Esophagus squamous epithelium (tissue), 5 donors: ENCODE data around the gene TMEM179B. TPM values are rescaled to one million over a fixed set of nuclear protein-coding genes. Genes with fewer than 3 reads are reported as not detected.
A peak's percentile ranks its signal among the peaks of the same experiment; 100 is the strongest.
"Not testable (repeated sequence)": the region's sequence is repeated elsewhere in the genome, so short reads cannot be mapped to it uniquely, and the experiment has no call there.

Experiments used
- DNase-seq: peaks from one replicate; lab custom pipeline; 2025; lab: John Stamatoyannopoulos, UW
- H3K27ac ChIP-seq, 4 donors: fragments of 200-600 bp; sonication (generic); one replicate each; pipeline ENCODE4 v1.5.1; 2016 to 2019; ENCODE audit warnings: mild to moderate bottlenecking in 1 of 4
- H3K27me3 ChIP-seq, 4 donors: fragments of 200-600 bp; sonication (generic); 1 replicate in 3 of 4; 2 replicates in 1 of 4; pipeline versions ENCODE4 v1.5.1 to v1.6.0; 2017 to 2021; ENCODE audit warnings: antibody characterized with exemption in 1 of 4
- H3K36me3 ChIP-seq, 3 donors: fragments of 200-600 bp; sonication (generic); one replicate each; pipeline ENCODE4 v1.5.1; 2016 to 2019
- H3K4me1 ChIP-seq, 3 donors: fragments of 200-600 bp; sonication (generic); one replicate each; pipeline ENCODE4 v1.5.1; 2017 to 2019
- H3K4me3 ChIP-seq, 4 donors: fragments of 200-600 bp; sonication (generic); 1 replicate in 3 of 4; 2 replicates in 1 of 4; pipeline ENCODE4 v1.5.1; 2016 to 2019; ENCODE audit warnings: mild to moderate bottlenecking in 2 of 4, moderate library complexity in 1 of 4
- H3K9me3 ChIP-seq, 3 donors: fragments of 200-600 bp; sonication (generic); one replicate each; pipeline ENCODE4 v1.5.1; 2016 to 2019
- POLR2A ChIP-seq, 4 donors: fragments of 450-650 bp; IDR thresholded peaks; one replicate each; pipeline ENCODE4 v1.6.1; 2017; ENCODE audit warnings: antibody characterized with exemption in 4 of 4, mild to moderate bottlenecking in 4 of 4, moderate library complexity in 3 of 4
- WGBS, 2 donors: methylation state at CpG; one replicate each; pipeline ENCODE4 v1.1.5; 2018; 5-methylcytosine and 5-hydroxymethylcytosine counted together
- intact Hi-C: fragments of 100-400 bp; cut with DNase I; formaldehyde crosslinking; loops from one replicate; pipeline ENCODE4 v1.15.0; 2022
- total RNA-seq, 4 donors: library from RNA; depleted of rRNA; stranded (reverse); fragments of >200 nt; gene quantifications; one replicate each; pipeline ENCODE4 v1.1.0, GENCODE V29; 2016
- TF ChIP-seq, protein P1 (sequence below), 6 experiments: fragments of 450-650 bp in 4 of 6; fragments of 200-600 bp in 2 of 6; sonication (generic) in 2 of 6; IDR thresholded peaks; one replicate each; pipeline ENCODE4 v1.5.1; 2016 to 2019; ENCODE audit warnings: antibody characterized with exemption in 6 of 6, mild to moderate bottlenecking in 4 of 6, moderate library complexity in 4 of 6
- donor health status: DM: yes; HTN: yes; CAD: no.

TMEM179B gene
- total RNA-seq, 4 donors from 2014 or later: 35.6 to 60.1 (median 43.3) TPM

DNA sequence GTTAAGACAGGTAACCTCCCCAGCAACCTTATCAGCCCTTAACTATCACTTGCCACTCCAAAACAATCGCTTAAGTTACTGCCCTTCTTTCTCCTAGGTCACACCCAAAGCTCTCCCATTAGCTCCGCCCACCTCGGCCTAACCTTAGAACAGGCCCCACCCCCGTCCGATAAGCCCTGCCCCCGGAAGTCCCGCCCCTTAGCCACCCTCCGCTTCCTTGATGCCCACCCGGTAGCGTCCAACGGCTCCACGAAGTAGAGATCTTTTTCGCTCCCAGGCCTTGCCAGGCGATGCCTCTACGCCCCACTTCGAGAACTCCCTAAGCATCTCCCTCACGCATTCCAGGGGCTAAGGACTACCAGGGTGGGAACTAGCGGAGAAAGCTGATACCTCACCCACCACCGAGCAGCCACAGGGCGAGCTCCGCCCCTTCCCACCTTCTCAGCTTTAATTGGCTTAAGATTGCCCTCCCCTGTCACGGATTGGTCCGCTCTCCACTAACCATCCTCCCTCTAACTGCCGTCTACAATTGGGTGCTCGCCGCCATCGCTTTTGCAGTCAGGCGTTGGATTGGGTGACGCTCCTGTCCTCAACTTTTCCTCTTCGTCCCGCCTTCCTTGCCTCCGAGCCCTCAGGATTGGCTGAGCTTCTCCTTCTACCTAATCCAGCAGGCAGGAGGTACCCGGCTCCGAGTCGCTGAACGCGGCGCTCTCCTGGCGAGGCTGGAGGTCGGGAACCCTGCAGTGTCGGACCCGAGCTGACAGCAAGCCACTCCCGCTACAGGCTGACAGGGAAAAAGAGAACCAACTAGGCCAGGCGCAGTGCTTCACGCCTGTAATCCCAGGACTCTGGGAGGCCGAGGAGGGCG is 33.2 kb upstream of the TMEM179B start, which contains the start of gene ZBTB3:
ZBTB3 (minus strand) TSS at position 425 of the 868 bp plus-strand sequence. CDS start 496 bp downstream, outside the sequence.
- peaks cover 18 to 53% (median 19%) of the 10 kb centered on the region in 3 donors for H3K4me1 ChIP-seq
- DNase-seq: peak; percentile 85
- H3K36me3 ChIP-seq: peaks cover 5 to 29% (median 6%) of the 10 kb centered on the region in 3 donors
- peak within 1 kb of the TSS; percentile 58 to 91 (median 68) for H3K4me3 ChIP-seq
- TF ChIP-seq, protein P1, sequence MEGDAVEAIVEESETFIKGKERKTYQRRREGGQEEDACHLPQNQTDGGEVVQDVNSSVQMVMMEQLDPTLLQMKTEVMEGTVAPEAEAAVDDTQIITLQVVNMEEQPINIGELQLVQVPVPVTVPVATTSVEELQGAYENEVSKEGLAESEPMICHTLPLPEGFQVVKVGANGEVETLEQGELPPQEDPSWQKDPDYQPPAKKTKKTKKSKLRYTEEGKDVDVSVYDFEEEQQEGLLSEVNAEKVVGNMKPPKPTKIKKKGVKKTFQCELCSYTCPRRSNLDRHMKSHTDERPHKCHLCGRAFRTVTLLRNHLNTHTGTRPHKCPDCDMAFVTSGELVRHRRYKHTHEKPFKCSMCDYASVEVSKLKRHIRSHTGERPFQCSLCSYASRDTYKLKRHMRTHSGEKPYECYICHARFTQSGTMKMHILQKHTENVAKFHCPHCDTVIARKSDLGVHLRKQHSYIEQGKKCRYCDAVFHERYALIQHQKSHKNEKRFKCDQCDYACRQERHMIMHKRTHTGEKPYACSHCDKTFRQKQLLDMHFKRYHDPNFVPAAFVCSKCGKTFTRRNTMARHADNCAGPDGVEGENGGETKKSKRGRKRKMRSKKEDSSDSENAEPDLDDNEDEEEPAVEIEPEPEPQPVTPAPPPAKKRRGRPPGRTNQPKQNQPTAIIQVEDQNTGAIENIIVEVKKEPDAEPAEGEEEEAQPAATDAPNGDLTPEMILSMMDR (IDR thresholded peaks at IDR 0.05): peak in 4 of 6 experiments; percentile 10 to 42 (median 30)
- peak in 2 of 4 donors; percentile 53 to 80 for TF ChIP-seq POLR2A (IDR thresholded peaks at IDR 0.05)
- intact Hi-C loops: no loop called here
- H3K9me3 ChIP-seq: no peaks in the 10 kb centered on the region
- H3K27me3 ChIP-seq: no peaks in the 10 kb centered on the region
- peak within 1 kb of the TSS; percentile 88 to 97 (median 94) for H3K27ac ChIP-seq
- 0 to 1% methylated on average over 26 to 27 of the region's 47 CpGs for WGBS, 2 donors

DNA sequence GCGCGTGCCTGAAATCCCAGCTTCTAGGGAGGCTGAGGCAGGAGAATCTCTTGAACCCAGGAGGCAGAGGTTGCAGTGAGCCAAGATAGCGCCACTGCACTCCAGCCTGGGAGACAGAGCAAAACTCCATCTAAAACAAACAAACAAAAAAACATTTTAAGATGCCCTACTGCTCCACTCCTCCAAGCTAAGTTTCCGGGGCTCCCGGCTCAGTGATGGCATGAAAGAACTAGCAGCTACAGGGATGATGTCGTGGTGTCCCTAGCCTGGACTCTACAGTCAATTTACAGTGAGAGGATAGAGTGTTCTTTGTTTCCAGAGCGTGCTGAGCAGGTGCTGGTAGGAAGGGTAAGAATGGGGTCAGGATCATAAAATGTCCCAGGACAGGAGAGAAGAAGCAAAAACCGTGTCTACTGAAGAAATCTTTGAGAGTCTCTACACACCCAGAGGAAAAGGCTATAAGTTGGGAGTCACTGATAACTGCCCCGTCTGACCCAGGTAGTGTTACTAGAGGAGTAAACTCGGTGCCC is 32.1 kb upstream of the TMEM179B start:
- 76 to 88% methylated on average over 10 of the region's 10 CpGs for WGBS, 2 donors
- no peak overlapping the region for H3K27ac ChIP-seq
- no peaks in the 10 kb centered on the region for H3K27me3 ChIP-seq
- no peak for DNase-seq
- H3K4me1 ChIP-seq: peaks cover 18 to 42% (median 19%) of the 10 kb centered on the region in 3 donors
- intact Hi-C loops: no loop called here
- H3K9me3 ChIP-seq: no peaks in the 10 kb centered on the region
- H3K36me3 ChIP-seq: peaks cover 5 to 17% (median 6%) of the 10 kb centered on the region in 3 donors
- no peak overlapping the region for H3K4me3 ChIP-seq
- TF ChIP-seq, protein P1 (IDR thresholded peaks at IDR 0.05): no peak
- no peak for TF ChIP-seq POLR2A (IDR thresholded peaks at IDR 0.05)

DNA sequence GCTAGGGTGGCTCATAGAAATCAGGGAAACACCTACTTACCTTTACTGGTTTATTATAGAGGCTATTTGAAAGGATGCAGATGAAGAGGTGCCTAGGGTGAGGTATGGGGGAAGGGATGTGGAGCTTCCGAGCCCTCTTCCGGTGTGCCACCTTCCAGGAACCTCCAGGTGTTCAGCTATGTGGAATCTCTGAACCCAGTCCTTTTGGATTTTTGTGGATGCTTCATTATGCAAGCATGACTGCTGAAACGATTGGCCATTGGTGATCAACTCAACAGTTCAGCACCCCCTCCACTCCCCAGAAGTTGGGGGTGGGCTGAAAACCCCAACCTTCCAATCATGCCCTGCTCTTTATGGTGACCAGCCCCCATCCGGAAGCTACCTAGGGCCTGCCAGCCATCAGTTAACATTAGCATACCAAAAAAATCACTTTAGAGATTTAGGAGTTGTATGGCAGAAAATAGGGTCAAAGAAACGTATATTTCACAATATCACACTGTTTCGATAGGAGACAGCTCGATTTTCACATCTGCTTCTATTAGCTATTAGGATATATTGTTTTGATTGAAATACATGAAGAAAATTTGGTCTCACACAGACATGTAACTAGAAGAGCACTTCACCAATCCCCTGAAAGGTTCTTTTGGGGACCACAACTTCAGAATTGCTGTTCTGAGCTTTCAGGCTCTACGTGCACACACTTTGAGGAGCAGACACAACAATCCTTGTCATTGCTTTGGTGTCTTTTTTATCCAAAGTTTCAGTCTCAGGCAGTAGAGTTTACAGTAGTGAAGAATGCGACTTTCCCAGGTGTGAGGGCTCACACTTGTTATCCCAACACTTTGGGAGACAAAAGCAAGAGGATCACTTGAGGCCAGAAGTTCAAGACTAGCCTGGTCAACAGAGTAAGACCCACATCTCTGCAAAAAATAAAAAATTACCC is 29.1 kb upstream of the TMEM179B start:
- WGBS, 2 donors: 62 to 70% methylated on average over 7 to 8 of the region's 9 CpGs
- peaks cover 0 to 6% (median 0%) of the 10 kb centered on the region in 3 donors for H3K36me3 ChIP-seq
- H3K4me3 ChIP-seq: no peak overlapping the region
- H3K9me3 ChIP-seq: no peaks in the 10 kb centered on the region
- intact Hi-C loops: no loop called here
- no peaks in the 10 kb centered on the region for H3K27me3 ChIP-seq
- TF ChIP-seq, protein P1 (IDR thresholded peaks at IDR 0.05): no peak
- TF ChIP-seq POLR2A (IDR thresholded peaks at IDR 0.05): no peak
- H3K27ac ChIP-seq: no peak overlapping the region
- peaks cover 21 to 34% (median 22%) of the 10 kb centered on the region in 3 donors for H3K4me1 ChIP-seq
- DNase-seq: no peak

DNA sequence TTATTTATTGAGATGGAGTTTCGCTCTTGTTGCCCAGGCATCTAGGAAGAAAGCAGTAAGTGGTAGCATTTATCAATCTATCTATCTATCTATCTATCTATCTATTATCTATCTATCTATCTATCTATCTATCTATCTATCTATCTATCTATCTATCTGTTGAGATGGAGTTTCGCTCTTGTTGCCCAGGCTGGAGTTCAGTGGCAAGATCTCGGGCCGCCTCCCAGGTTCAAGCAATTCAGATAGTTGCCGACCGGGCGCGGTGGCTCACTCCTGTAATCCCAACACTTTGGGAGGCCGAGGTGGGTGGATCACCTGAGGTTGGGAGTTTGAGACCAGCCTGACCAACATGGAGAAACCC is 26.4 kb upstream of the TMEM179B start:
- peaks cover 0 to 33% (median 0%) of the 10 kb centered on the region in 3 donors for H3K36me3 ChIP-seq
- H3K27me3 ChIP-seq, H3K9me3 ChIP-seq, DNase-seq: not testable (repeated sequence)
- peak overlapping the region; percentile 53 to 91 (median 60) for H3K4me3 ChIP-seq
- peaks cover 12 to 33% (median 17%) of the 10 kb centered on the region in 3 donors for H3K4me1 ChIP-seq
- WGBS, 2 donors: 39 to 41% methylated on average over 8 to 9 of the region's 9 CpGs
- intact Hi-C loops: loop anchor here (5.0 kb wide), 1 partner anchor 34 kb away; the partner anchor contains the start of genes HNRNPUL2 and TTC9C
- peak overlapping the region; percentile 80 to 93 (median 88) for H3K27ac ChIP-seq

DNA sequence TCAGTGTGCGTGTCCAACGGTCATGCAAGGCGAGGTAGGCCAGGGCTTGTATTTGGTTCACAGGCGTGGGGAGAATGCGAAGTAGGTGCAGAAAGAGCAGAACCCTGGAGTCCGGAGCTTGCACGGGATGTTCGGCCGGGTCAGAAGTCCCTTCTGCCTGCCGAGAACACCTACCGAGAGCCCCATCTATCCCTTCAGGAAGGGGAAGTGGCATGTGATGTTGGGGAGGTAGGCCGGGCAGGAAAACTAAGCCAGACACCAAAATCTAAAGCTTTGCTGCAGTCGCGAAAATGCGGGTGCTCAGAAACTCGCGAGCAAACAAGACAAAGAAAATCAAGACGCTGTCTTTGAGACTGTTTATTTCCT is 16.4 kb upstream of the TMEM179B start:
- Histone ChIP-seq H3K4me3 (peak overlapping the region; percentile 60 to 92 (median 68)), H3K27ac (peak overlapping the region; percentile 91 to 99 (median 97)), H3K36me3 (peaks cover 7 to 39% (median 7%) of the 10 kb centered on the region in 3 donors), H3K9me3 (no peaks in the 10 kb centered on the region), H3K4me1 (peaks cover 9 to 54% (median 17%) of the 10 kb centered on the region in 3 donors), H3K27me3 (no peaks in the 10 kb centered on the region)
- intact Hi-C loops: no loop called here
- WGBS, 2 donors: 0 to 2% methylated on average over 17 to 18 of the region's 18 CpGs
- DNase-seq: no peak
- TF ChIP-seq POLR2A (IDR thresholded peaks at IDR 0.05): no peak
- TF ChIP-seq, protein P1 (IDR thresholded peaks at IDR 0.05): no peak
